Ovary (tissue), 9 donors: ENCODE results near the gene STBD1. TPM values are rescaled to one million over a fixed set of nuclear protein-coding genes. Genes with fewer than 3 reads are reported as not detected.
"Not testable (repeated sequence)": the region's sequence is repeated elsewhere in the genome, so short reads cannot be mapped to it uniquely, and the experiment has no call there.

Experiments
- DNase-seq, 5 donors: peaks; one replicate each; pipeline ENCODE4 v3.0.0-alpha.2; 2019 to 2020
- H3K27ac ChIP-seq, 2 donors: fragments of 200-600 bp; one replicate each; pipeline versions ENCODE4 v1.5.1 to v1.8.0; 2019 to 2022
- H3K27me3 ChIP-seq: fragments of 200-600 bp; one replicate; pipeline ENCODE4 v1.8.0; 2022
- H3K36me3 ChIP-seq: fragments of 200-600 bp; sonication (generic); one replicate; pipeline ENCODE4 v1.5.1; 2019
- H3K4me1 ChIP-seq: one replicate; pipeline ENCODE4 v1.8.1; 2013; ENCODE audit warnings: mild to moderate bottlenecking, moderate library complexity; ENCODE audit not compliant: insufficient read depth
- H3K4me3 ChIP-seq: fragments of 200-600 bp; sonication (generic); one replicate; pipeline ENCODE4 v1.5.1; 2017
- H3K9me3 ChIP-seq, 2 donors: fragments of 200-600 bp in 1 of 2; sonication (generic) in 1 of 2; one replicate each; pipeline versions ENCODE4 v1.5.1 to v1.8.1; 2013 to 2019; ENCODE audit warnings: mild to moderate bottlenecking in 1 of 2, moderate library complexity in 1 of 2
- CTCF ChIP-seq, 3 donors: fragments of 450-650 bp in 2 of 3; fragments of 200-600 bp in 1 of 3; IDR thresholded peaks; one replicate each; pipeline versions ENCODE4 v1.5.1 to v1.8.0; 2016 to 2022; ENCODE audit warnings: antibody characterized with exemption in 3 of 3, mild to moderate bottlenecking in 1 of 3
- EP300 ChIP-seq: sonication (generic); formaldehyde crosslinking; IDR thresholded peaks from one replicate; pipeline ENCODE4 v1.6.1; 2017; ENCODE audit warnings: antibody characterized with exemption
- POLR2A ChIP-seq: fragments of 450-650 bp; IDR thresholded peaks from one replicate; pipeline ENCODE4 v1.6.1; 2017; ENCODE audit warnings: antibody characterized with exemption, mild to moderate bottlenecking, moderate library complexity
- WGBS, 3 donors: extraction: QIAGEN DNeasy Blood & Tissue Kit in 1 of 3; methylation state at CpG; one replicate each; pipeline versions ENCODE4 v1.1.5 to v1.1.7; 2013 to 2017; 5-methylcytosine and 5-hydroxymethylcytosine counted together
- intact Hi-C, 4 donors: fragments of 100-400 bp; cut with DNase I; formaldehyde crosslinking; loops; one replicate each; pipeline versions ENCODE4 v1.11.0 to v1.15.1; 2022 to 2023
- polyA plus RNA-seq, 2 donors: library from polyadenylated mRNA; stranded (reverse); fragments of 200-250 nt in 1 of 2; fragments of 350-450 nt in 1 of 2; fragmentation: Illumina TruSeq in 1 of 2; extraction: RNeasy Lipid Tissue Mini Kit (QIAGEN cat#74804) in 1 of 2; gene quantifications; one replicate each; pipeline ENCODE4 v1.2.3, GENCODE V29; 2013 to 2014
- total RNA-seq, 7 donors: library from RNA; depleted of rRNA in 2 of 7; stranded (reverse); fragments of >200 nt in 2 of 7; fragmentation: NEBNext Ultra II Directional in 3 of 7; extraction: Animal tissue kit (Norgen Biotek cat#: 25700) in 3 of 7; gene quantifications; one replicate each; pipeline versions ENCODE4 v1.1.0 to v1.2.4, GENCODE V29; 2016 to 2023
- donor health status: DM: no; HTN: no; CAD: no; lungs with moderate emphysema.
- donor health status: DM: no; HTN: no; CAD: no.
- donor health status: Bipolar disorder and iron deficiency.
- donor health status: DM: yes; HTN: yes; CAD: no.
- donor health status: DM: no; HTN: no; CAD: no.
- donor health status: DM: yes; HTN: yes; CAD: no.

Gene STBD1
- total and polyA plus RNA-seq, 9 donors = 2.1 to 7.0 (median 4.2) TPM

- Histone ChIP-seq H3K27ac (no peak overlapping the region), H3K27me3 (no peaks in the 10 kb centered on the region), H3K36me3 (no peaks in the 10 kb centered on the region), H3K9me3 (no peaks in the 10 kb centered on the region), H3K4me1 (no peaks in the 10 kb centered on the region), H3K4me3 (no peak overlapping the region)
- no peak for TF ChIP-seq EP300
- no peak for TF ChIP-seq CTCF (IDR thresholded peaks at IDR 0.05)
- no peak for TF ChIP-seq POLR2A
- WGBS, 3 donors = 89 to 100% (median 91%) methylated on average over 1 of the region's 1 CpG
- DNase-seq = no peak
- intact Hi-C loops = loop anchor here in 1 of 4 donors (5.0 kb wide), 1 partner anchor 675 kb away; no protein-coding TSS in a partner anchor
These were observed 35.7 kb downstream of the STBD1 start for GRCh38 chr4:76342191-76342590.

GRCh38 chr4:76342803-76343202 is 36.3 kb downstream of the STBD1 start:
- H3K27ac ChIP-seq = no peak overlapping the region
- 75 to 89% (median 82%) methylated on average over 2 of the region's 2 CpGs for WGBS, 3 donors

GRCh38 chr4:76354517-76355473 is 48.3 kb downstream of the STBD1 start:
- intact Hi-C loops = no loop called here
- Histone ChIP-seq H3K27me3 (no peaks in the 10 kb centered on the region), H3K27ac (no peak overlapping the region), H3K36me3 (no peaks in the 10 kb centered on the region), H3K4me1 (no peaks in the 10 kb centered on the region), H3K4me3 (no peak overlapping the region), H3K9me3 (peaks cover 0 to under 1% of the 10 kb centered on the region in 2 donors)
- WGBS, 3 donors = 65 to 70% (median 67%) methylated on average over 9 of the region's 9 CpGs
- no peak for DNase-seq
- TF ChIP-seq EP300 (no peak), POLR2A (no peak), CTCF (IDR thresholded peaks at IDR 0.05) (no peak)

More at GRCh38 chr4:76342803-76343202, 36.3 kb downstream of the STBD1 start:
- Histone ChIP-seq H3K9me3 (no peaks in the 10 kb centered on the region), H3K36me3 (no peaks in the 10 kb centered on the region), H3K4me1 (no peaks in the 10 kb centered on the region), H3K27me3 (no peaks in the 10 kb centered on the region), H3K4me3 (no peak overlapping the region)
- intact Hi-C loops = loop anchor here in 1 of 4 donors (5.0 kb wide), 1 partner anchor 674 kb away; no protein-coding TSS in a partner anchor
- DNase-seq = no peak
- TF ChIP-seq POLR2A = no peak
- no peak for TF ChIP-seq EP300
- TF ChIP-seq CTCF (IDR thresholded peaks at IDR 0.05) = no peak

GRCh38 chr4:76357981-76358380 is 51.4 kb downstream of the STBD1 start:
- Histone ChIP-seq H3K27me3 (no peaks in the 10 kb centered on the region), H3K27ac (no peak overlapping the region), H3K4me1 (no peaks in the 10 kb centered on the region), H3K36me3 (no peaks in the 10 kb centered on the region), H3K4me3 (no peak overlapping the region), H3K9me3 (peaks cover 0 to 8% of the 10 kb centered on the region in 2 donors)
- no peak for TF ChIP-seq CTCF (IDR thresholded peaks at IDR 0.05)
- TF ChIP-seq POLR2A = no peak
- TF ChIP-seq EP300 = no peak
- DNase-seq = no peak
- whole genome bisulfite sequencing, 3 donors = 66 to 77% (median 76%) methylated on average over 2 of the region's 2 CpGs
- intact Hi-C loops = no loop called here

GRCh38 chr4:76359881-76360466 is 53.4 kb downstream of the STBD1 start:
- H3K27me3 ChIP-seq, H3K4me3 ChIP-seq, H3K9me3 ChIP-seq, H3K36me3 ChIP-seq, DNase-seq, H3K27ac ChIP-seq, intact Hi-C loops, H3K4me1 ChIP-seq: not testable (repeated sequence)
